Measurements from ENCODE around the gene MMP15.

DNA sequence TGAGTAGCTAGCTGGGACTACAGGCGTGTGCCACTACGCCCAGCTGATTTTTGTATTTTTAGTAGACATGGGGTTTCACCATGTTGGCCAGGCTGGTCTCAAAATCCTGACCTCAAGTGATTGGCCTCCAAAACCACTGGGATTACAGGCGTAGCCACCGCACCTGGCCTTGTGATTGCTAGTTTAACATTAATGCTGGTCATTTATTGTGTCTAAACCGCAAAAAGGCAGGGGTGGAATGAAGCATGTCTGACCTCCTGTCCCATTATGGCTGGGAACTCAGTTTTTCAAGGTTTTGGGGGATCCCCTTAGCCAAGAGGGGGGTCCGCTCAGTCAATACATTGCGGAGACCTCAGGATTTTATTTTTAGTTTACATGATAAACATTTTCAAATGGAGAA, 43.9 kb upstream of the MMP15 start:
- TF ChIP-seq POLR2A (IDR thresholded peaks at IDR 0.05) = no peak
- TF ChIP-seq, protein P1, sequence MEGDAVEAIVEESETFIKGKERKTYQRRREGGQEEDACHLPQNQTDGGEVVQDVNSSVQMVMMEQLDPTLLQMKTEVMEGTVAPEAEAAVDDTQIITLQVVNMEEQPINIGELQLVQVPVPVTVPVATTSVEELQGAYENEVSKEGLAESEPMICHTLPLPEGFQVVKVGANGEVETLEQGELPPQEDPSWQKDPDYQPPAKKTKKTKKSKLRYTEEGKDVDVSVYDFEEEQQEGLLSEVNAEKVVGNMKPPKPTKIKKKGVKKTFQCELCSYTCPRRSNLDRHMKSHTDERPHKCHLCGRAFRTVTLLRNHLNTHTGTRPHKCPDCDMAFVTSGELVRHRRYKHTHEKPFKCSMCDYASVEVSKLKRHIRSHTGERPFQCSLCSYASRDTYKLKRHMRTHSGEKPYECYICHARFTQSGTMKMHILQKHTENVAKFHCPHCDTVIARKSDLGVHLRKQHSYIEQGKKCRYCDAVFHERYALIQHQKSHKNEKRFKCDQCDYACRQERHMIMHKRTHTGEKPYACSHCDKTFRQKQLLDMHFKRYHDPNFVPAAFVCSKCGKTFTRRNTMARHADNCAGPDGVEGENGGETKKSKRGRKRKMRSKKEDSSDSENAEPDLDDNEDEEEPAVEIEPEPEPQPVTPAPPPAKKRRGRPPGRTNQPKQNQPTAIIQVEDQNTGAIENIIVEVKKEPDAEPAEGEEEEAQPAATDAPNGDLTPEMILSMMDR (IDR thresholded peaks at IDR 0.05) = no peak

All from uterus (tissue), 2 donors.